K562 (cell line): ENCODE measurements around the gene RASGEF1C. TPM values are rescaled to one million over a fixed set of nuclear protein-coding genes. Genes with fewer than 3 reads are reported as not detected.

Experiments
- ATAC-seq: fragments of 200-7000 bp; cut with Tn5 transposase; 3 replicates; pipeline ENCODE4 v1.9.1; 2020; ENCODE audit warnings: moderate library complexity
- BruUV-seq: library from RNA; stranded (reverse); fragments of 400-500 nt; replicated peaks from 2 replicates; lab custom pipeline; 2021; lab: Mats Ljungman, UMichigan
- CTCF ChIA-PET: fragments of 300-600 bp; formaldehyde crosslinking; extraction: SDS; loops from one replicate; lab custom pipeline; 2021; ENCODE audit warnings: low intra/inter-chr PET ratio; lab: Yijun Ruan, JAX
- POLR2A ChIA-PET: fragments of 300-600, 350-650 bp; sonication (Branson Sonifier 250); formaldehyde crosslinking; extraction: SDS; loops from one replicate; lab custom pipeline; 2021; ENCODE audit warnings: antibody characterized with exemption, inconsistent platforms; lab: Yijun Ruan, JAX
- DNase-seq, 4 experiments: peaks; one replicate each; pipeline versions ENCODE4 v3.0.0 to v3.0.0-alpha.2; 2011 to 2018; ENCODE audit warnings: low spot score in 3 of 4, mixed read lengths in 3 of 4; ENCODE audit errors: extremely low read depth in 1 of 4
- FAIRE-seq: peaks from 2 replicates; lab custom pipeline; 2011; peaks lifted over from hg19 to GRCh38; lab: Jason Lieb, UNC
- H2AFZ ChIP-seq: 2 replicates; pipeline ENCODE4 v1.6.0; 2011; ENCODE audit warnings: low read depth, low read length, control low read depth, inconsistent platforms
- H3K27ac ChIP-seq: fragments of 200-600 bp; 3 replicates; pipeline ENCODE4 v1.8.0; 2011; ENCODE audit warnings: low read depth, mild to moderate bottlenecking, control low read depth, inconsistent platforms, low read length, moderate library complexity, mixed read lengths; ENCODE audit errors: extremely low read depth
- H3K27me3 ChIP-seq, 2 experiments: fragments of 300-600 bp in 1 of 2; 2 replicates in 1 of 2; 3 replicates in 1 of 2; pipeline versions ENCODE4 v1.6.0 to v1.8.0; 2011; ENCODE audit warnings: inconsistent platforms in 2 of 2, low read length in 2 of 2, mild to moderate bottlenecking in 1 of 2, mixed read lengths in 1 of 2, moderate library complexity in 1 of 2; ENCODE audit not compliant: control insufficient read depth in 2 of 2, insufficient read depth in 2 of 2
- H3K36me3 ChIP-seq: fragments of 300-600 bp; 3 replicates; pipeline ENCODE4 v1.8.0; 2011; ENCODE audit warnings: mild to moderate bottlenecking, low read length, inconsistent platforms; ENCODE audit not compliant: control insufficient read depth, insufficient read depth
- H3K4me1 ChIP-seq, 2 experiments: fragments of 200-600 bp in 1 of 2; replicated peaks in 1 of 2; 2 replicates in 1 of 2; 3 replicates in 1 of 2; pipeline versions ENCODE4 v1.5.1 to v1.8.0; 2011; ENCODE audit warnings: inconsistent platforms in 2 of 2, low read length in 2 of 2, mild to moderate bottlenecking in 1 of 2, mixed read lengths in 1 of 2, moderate library complexity in 1 of 2; ENCODE audit not compliant: control insufficient read depth in 2 of 2, insufficient read depth in 2 of 2
- H3K4me2 ChIP-seq: 2 replicates; pipeline ENCODE4 v1.6.1; 2011; ENCODE audit warnings: low read length, control low read depth, inconsistent platforms, mixed read lengths; ENCODE audit not compliant: insufficient read depth
- H3K4me3 ChIP-seq: fragments of 200-600 bp; sonication (generic), shearing (Covaris generic); 2 replicates; pipeline ENCODE4 v1.5.1; 2016; ENCODE audit warnings: control low read depth, inconsistent platforms
- H3K79me2 ChIP-seq: fragments of 200-600 bp; 3 replicates; pipeline ENCODE4 v1.8.0; 2011; ENCODE audit warnings: low read length, inconsistent platforms; ENCODE audit not compliant: control insufficient read depth, insufficient read depth
- H3K9ac ChIP-seq, 2 experiments: 2 replicates each; pipeline versions ENCODE4 v1.6.0 to v1.6.1; 2011; ENCODE audit warnings: low read depth in 2 of 2, low read length in 2 of 2, control low read depth in 1 of 2, inconsistent platforms in 1 of 2, mild to moderate bottlenecking in 1 of 2, mixed read lengths in 1 of 2; ENCODE audit not compliant: insufficient read depth in 1 of 2
- H3K9me1 ChIP-seq: one replicate; pipeline ENCODE4 v1.6.0; 2011; ENCODE audit warnings: inconsistent platforms, mild to moderate bottlenecking, low read length, moderate library complexity; ENCODE audit not compliant: control insufficient read depth, insufficient read depth
- H3K9me3 ChIP-seq: replicated peaks from 2 replicates; pipeline ENCODE4 v1.5.1; 2011; ENCODE audit warnings: low read depth, low read length, inconsistent platforms; ENCODE audit not compliant: control insufficient read depth, insufficient read depth
- H4K20me1 ChIP-seq: replicated peaks from 2 replicates; pipeline ENCODE4 v1.6.1; 2011; ENCODE audit warnings: low read length, inconsistent platforms, mixed read lengths; ENCODE audit not compliant: control insufficient read depth, insufficient read depth
- BRCA1 ChIP-seq, 2 experiments: fragments of 450-650 bp in 1 of 2; sonication (generic) in 1 of 2; formaldehyde crosslinking in 1 of 2; IDR thresholded peaks; 2 replicates each; pipeline versions ENCODE4 v1.5.0 to v1.6.1; 2017 to 2020; ENCODE audit warnings: mild to moderate bottlenecking in 1 of 2, missing genetic modification reagents in 1 of 2
- CBFA2T2 ChIP-seq: fragments of 450-650 bp; conservative IDR thresholded peaks from 2 replicates; pipeline ENCODE4 v1.6.1; 2017; ENCODE audit warnings: mild to moderate bottlenecking
- CXXC5 ChIP-seq: fragments of 250-450 bp; sonication (Bioruptor Pico); IDR thresholded peaks from 2 replicates; pipeline ENCODE4 v1.8.0; 2022; ENCODE audit warnings: inconsistent platforms, mild to moderate bottlenecking, moderate library complexity
- FOS ChIP-seq: IDR thresholded peaks from 3 replicates; pipeline ENCODE4 v1.6.1; 2011; ENCODE audit not compliant: insufficient read length; ENCODE audit errors: extremely low read depth
- HMG20B ChIP-seq: fragments of 250-450 bp; sonication (Bioruptor Pico); IDR thresholded peaks from 2 replicates; pipeline ENCODE4 v1.5.0; 2021; ENCODE audit warnings: mild to moderate bottlenecking
- KDM4B ChIP-seq, 2 experiments: fragments of 450-650 bp in 1 of 2; sonication (generic) in 1 of 2; IDR thresholded peaks; 2 replicates each; pipeline ENCODE4 v1.6.1; 2016 to 2017; ENCODE audit warnings: borderline replicate concordance in 2 of 2, antibody characterized with exemption in 1 of 2, low read depth in 1 of 2, mild to moderate bottlenecking in 1 of 2
- L3MBTL2 ChIP-seq: fragments of 450-650 bp; IDR thresholded peaks from 2 replicates; pipeline ENCODE4 v1.6.1; 2016; ENCODE audit warnings: mild to moderate bottlenecking, moderate library complexity
- MAFG ChIP-seq: fragments of 450-650 bp; conservative IDR thresholded peaks from 2 replicates; pipeline ENCODE4 v1.6.1; 2016; ENCODE audit warnings: missing genetic modification characterization, missing compliant biosample characterization
- NFYB ChIP-seq: IDR thresholded peaks from 2 replicates; pipeline ENCODE4 v1.6.1; 2011; ENCODE audit warnings: mild to moderate bottlenecking, moderate library complexity; ENCODE audit not compliant: insufficient read length; ENCODE audit errors: extremely low read depth
- RAD51 ChIP-seq: fragments of 450-650 bp; IDR thresholded peaks from 2 replicates; pipeline ENCODE4 v1.7.1; 2016; ENCODE audit warnings: low read depth, mild to moderate bottlenecking, borderline replicate concordance
- WGBS: fragments of 100-300 bp; shearing (Covaris generic); methylation state at CpG from one replicate; pipeline ENCODE4 v1.1.6; 2016; ENCODE audit warnings: low coverage, mixed read lengths; ENCODE audit not compliant: insufficient coverage; ENCODE audit errors: missing lambda C conversion rate; 5-methylcytosine and 5-hydroxymethylcytosine counted together
- in situ Hi-C: fragments of 300-500 bp; cut with MboI; formaldehyde crosslinking; loops from 4 replicates; pipeline ENCODE4 v1.15.0; 2018; ENCODE audit warnings: inconsistent platforms, mixed read lengths
- intact Hi-C: fragments of 100-400 bp; cut with micrococcal nuclease; formaldehyde crosslinking; loops from 2 replicates; pipeline ENCODE4 v1.14.2; 2022
- polyA plus RNA-seq, 8 experiments: library from polyadenylated mRNA; depleted of rRNA in 4 of 8; stranded (reverse) in 5 of 8; unstranded in 3 of 8; fragments of >200 nt; fragmentation: Nextera tagmentation in 2 of 8; fragmentation: Illumina TruSeq in 1 of 8; extraction: Ambion mirVana in 2 of 8; extraction: Trizol in 1 of 8; gene quantifications; 2 replicates each; pipeline versions ENCODE4 v1.2.1 to v1.2.3, GENCODE V29; 2011 to 2014; ENCODE audit warnings: inconsistent platforms in 1 of 8, missing spikeins in 1 of 8
- total RNA-seq, 7 experiments: library from RNA; depleted of rRNA in 6 of 7; stranded (reverse); fragments of >200 nt in 6 of 7; fragmentation: Illumina TruSeq in 2 of 7; extraction: Trizol in 2 of 7; gene quantifications; 2 replicates each; pipeline versions ENCODE4 v1.2.1 to v1.2.3, GENCODE V29; 2011 to 2021; ENCODE audit warnings: low replicate concordance in 1 of 7
- TF ChIP-seq, protein P1 (sequence below): sonication (generic); formaldehyde crosslinking; IDR thresholded peaks from 2 replicates; pipeline ENCODE4 v1.5.0; 2020; ENCODE audit warnings: missing genetic modification reagents
- TF ChIP-seq, protein P2 (sequence below): fragments of 450-650 bp; formaldehyde crosslinking; IDR thresholded peaks from 2 replicates; pipeline ENCODE4 v1.4.0; 2020; ENCODE audit warnings: mild to moderate bottlenecking, mixed read lengths
- TF ChIP-seq, protein P3 (sequence below): sonication (generic); formaldehyde crosslinking; IDR thresholded peaks from 2 replicates; pipeline ENCODE4 v1.9.0; 2022; ENCODE audit warnings: mild to moderate bottlenecking, missing genetic modification reagents
- TF ChIP-seq, protein P4 (sequence below), 2 experiments: IDR thresholded peaks; 2 replicates each; pipeline ENCODE4 v1.6.1; 2011; ENCODE audit warnings: borderline replicate concordance in 1 of 2, control low read depth in 1 of 2, low read depth in 1 of 2, low read length in 1 of 2, mild to moderate bottlenecking in 1 of 2, mixed read lengths in 1 of 2, moderate library complexity in 1 of 2; ENCODE audit not compliant: insufficient read depth in 1 of 2, insufficient read length in 1 of 2, poor library complexity in 1 of 2, severe bottlenecking in 1 of 2; ENCODE audit errors: extremely low read depth in 1 of 2
- TF ChIP-seq, protein P5 (sequence below): sonication (generic); formaldehyde crosslinking; IDR thresholded peaks from 2 replicates; pipeline ENCODE4 v1.9.0; 2022; ENCODE audit warnings: mild to moderate bottlenecking, missing genetic modification reagents

Gene RASGEF1C
- total and polyA plus RNA-seq, 9 of the 15 experiments (the other 6 are each of a cell fraction or from before 2014, with no cell fraction given): 0.04 to 1.1 (median 0.21) TPM; not detected in 4

DNA sequence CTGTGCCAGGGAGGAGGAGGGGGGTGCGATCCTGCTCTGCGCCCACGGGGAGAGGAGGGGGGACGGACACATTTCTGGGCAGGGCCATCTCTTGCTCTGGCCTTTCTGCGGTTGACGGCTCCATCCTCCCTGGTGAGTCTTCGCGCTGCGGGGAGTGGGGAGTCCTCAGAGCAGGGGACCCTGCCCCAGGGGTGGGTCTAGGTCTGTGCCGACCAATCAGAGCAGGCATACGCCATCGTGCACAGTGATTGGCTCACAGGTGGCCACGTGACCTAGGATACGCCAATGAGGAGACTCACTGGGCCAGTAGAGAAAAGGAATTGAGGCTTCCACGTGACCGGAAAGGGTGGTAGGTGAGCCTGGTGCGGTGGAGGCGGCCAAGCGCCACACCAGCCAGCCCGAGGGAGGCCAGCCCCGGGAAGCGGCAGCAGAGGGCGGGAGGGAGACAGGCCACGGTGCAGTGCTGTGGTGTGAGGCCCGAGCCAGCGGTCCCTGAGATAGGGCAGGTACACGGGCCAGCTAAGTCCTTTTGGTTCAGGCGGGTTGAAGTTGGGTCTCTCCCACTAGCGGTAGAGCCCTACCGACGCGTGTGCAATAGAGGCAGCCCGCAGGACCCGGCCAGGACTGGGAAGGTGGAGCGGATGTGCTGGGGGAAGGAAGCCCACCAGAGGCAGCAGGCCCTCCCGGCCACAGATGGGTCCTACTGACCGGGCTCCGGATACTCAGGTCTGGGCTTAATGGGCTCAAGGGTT is 72.2 kb downstream of the RASGEF1C start:
- no peak overlapping the region for H3K4me2 ChIP-seq
- H3K9me1 ChIP-seq: no peaks in the 10 kb centered on the region
- H3K4me1 ChIP-seq: peaks cover 0 to 27% of the 10 kb centered on the region in 2 experiments; a peak in 2 of 5 replicates
- DNase-seq (peak in 2 of 4 experiments; percentile 43 to 58), FAIRE-seq (no peak), ATAC-seq (peak; percentile 29; the same call in 2 of the 3 replicates)
- no peaks in the 10 kb centered on the region for H3K36me3 ChIP-seq
- peaks cover 2% of the 10 kb centered on the region; the same call in 1 of the 2 replicates for H3K9me3 ChIP-seq
- intact Hi-C loops (no loop called here), in situ Hi-C loops (no loop called here)
- POLR2A ChIA-PET: no interaction called here
- H3K4me3 ChIP-seq: no peak overlapping the region
- peaks cover 7 to 57% of the 10 kb centered on the region in 2 experiments; a peak in 4 of 5 replicates for H3K27me3 ChIP-seq
- BruUV-seq: no TSS peak
- no peaks in the 10 kb centered on the region for H3K79me2 ChIP-seq
- H2AFZ ChIP-seq: no peak overlapping the region
- WGBS: 50% methylated on average over 21 of the region's 38 CpGs
- no peaks in the 10 kb centered on the region for H4K20me1 ChIP-seq
- no peak overlapping the region for H3K27ac ChIP-seq
- no peak overlapping the region for H3K9ac ChIP-seq
- CTCF ChIA-PET: no interaction called here
- TF ChIP-seq, protein P1, sequence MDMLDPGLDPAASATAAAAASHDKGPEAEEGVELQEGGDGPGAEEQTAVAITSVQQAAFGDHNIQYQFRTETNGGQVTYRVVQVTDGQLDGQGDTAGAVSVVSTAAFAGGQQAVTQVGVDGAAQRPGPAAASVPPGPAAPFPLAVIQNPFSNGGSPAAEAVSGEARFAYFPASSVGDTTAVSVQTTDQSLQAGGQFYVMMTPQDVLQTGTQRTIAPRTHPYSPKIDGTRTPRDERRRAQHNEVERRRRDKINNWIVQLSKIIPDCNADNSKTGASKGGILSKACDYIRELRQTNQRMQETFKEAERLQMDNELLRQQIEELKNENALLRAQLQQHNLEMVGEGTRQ: peak; percentile 86
- TF ChIP-seq RAD51 (peak; percentile 80), BRCA1 (IDR thresholded peaks at IDR 0.05) (no peak), BRCA1 (CRISPR knock-in tag; IDR thresholded peaks at IDR 0.05) (no peak), MAFG (tag) (no peak), CXXC5 (CRISPR knock-in tag) (no peak), NFYB (peak; percentile 16), FOS (peak; percentile 8), KDM4B (IDR thresholded peaks at IDR 0.05; ENCODE audit: borderline replicate concordance in 2 of 2, low read depth in 1 of 2) (no peak), L3MBTL2 (peak; percentile 52; the same call in 1 of the 2 replicates), HMG20B (no peak), CBFA2T2 (peak; percentile 42)
- TF ChIP-seq, protein P2, sequence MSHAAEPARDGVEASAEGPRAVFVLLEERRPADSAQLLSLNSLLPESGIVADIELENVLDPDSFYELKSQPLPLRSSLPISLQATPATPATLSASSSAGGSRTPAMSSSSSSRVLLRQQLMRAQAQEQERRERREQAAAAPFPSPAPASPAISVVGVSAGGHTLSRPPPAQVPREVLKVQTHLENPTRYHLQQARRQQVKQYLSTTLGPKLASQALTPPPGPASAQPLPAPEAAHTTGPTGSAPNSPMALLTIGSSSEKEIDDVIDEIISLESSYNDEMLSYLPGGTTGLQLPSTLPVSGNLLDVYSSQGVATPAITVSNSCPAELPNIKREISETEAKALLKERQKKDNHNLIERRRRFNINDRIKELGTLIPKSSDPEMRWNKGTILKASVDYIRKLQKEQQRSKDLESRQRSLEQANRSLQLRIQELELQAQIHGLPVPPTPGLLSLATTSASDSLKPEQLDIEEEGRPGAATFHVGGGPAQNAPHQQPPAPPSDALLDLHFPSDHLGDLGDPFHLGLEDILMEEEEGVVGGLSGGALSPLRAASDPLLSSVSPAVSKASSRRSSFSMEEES: peak; percentile 37; the same call in 1 of the 2 replicates
- TF ChIP-seq, protein P3, sequence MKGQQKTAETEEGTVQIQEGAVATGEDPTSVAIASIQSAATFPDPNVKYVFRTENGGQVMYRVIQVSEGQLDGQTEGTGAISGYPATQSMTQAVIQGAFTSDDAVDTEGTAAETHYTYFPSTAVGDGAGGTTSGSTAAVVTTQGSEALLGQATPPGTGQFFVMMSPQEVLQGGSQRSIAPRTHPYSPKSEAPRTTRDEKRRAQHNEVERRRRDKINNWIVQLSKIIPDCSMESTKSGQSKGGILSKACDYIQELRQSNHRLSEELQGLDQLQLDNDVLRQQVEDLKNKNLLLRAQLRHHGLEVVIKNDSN (CRISPR knock-in tag): peak; percentile 92
- TF ChIP-seq, protein P4, sequence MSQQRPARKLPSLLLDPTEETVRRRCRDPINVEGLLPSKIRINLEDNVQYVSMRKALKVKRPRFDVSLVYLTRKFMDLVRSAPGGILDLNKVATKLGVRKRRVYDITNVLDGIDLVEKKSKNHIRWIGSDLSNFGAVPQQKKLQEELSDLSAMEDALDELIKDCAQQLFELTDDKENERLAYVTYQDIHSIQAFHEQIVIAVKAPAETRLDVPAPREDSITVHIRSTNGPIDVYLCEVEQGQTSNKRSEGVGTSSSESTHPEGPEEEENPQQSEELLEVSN (IDR thresholded peaks at IDR 0.05; ENCODE audit: borderline replicate concordance in 1 of 2, extremely low read depth in 1 of 2, insufficient read depth in 1 of 2, insufficient read length in 1 of 2, low read depth in 1 of 2, low read length in 1 of 2, poor library complexity in 1 of 2, severe bottlenecking in 1 of 2): peak; percentile 25 to 61
- TF ChIP-seq, protein P5, sequence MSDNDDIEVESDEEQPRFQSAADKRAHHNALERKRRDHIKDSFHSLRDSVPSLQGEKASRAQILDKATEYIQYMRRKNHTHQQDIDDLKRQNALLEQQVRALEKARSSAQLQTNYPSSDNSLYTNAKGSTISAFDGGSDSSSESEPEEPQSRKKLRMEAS (CRISPR knock-in tag): 0 out of 2 replicates have a peak, but pooled peaks have one; percentile 12
